ENCODE data around the gene NR4A1. TPM values are rescaled to one million over a fixed set of nuclear protein-coding genes. Genes with fewer than 3 reads are reported as not detected.
A peak's percentile ranks its signal among the peaks of the same experiment; 100 is the strongest.

Gene NR4A1
- total and polyA plus RNA-seq, 9 of the 15 experiments (the other 6 are each of a cell fraction or from before 2014, with no cell fraction given): 0.07 to 4.7 (median 1.9) TPM; not detected in 1

DNA sequence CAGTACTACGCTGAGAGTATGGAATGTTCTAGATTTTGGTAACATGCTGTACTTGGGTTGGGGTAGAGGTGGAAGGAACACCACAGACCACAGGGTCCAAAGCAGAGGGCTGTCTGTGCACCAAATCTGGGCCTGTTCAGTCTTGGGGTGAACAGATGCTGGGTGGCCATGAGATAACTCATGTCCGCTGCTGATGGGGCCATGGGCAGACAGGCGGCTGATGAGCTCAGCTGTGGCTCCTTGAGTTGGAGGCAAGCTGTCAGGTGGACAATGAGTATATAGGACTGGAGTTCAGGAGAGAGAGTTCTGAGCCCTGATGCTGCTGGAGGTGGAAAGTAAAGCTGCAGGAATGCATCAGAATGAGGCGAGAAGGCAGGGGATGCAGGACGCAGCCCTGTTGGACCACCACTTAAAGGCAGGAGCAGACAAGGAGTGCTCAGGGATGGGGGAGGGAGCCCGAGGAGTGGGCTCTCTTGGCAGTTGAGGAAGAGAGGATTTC is 34.5 kb downstream of the NR4A1 start:
- DNase-seq (ENCODE audit: extremely low read depth in 1 of 4, low spot score in 3 of 4) (peak in 1 of 4 experiments; percentile 3), ATAC-seq (no peak), FAIRE-seq (no peak)
- 0 out of 2 replicates have a peak, but pooled peaks cover 6% of the 10 kb centered on the region for H4K20me1 ChIP-seq (replicated peaks; ENCODE audit: control insufficient read depth, insufficient read depth, low read length)
- intact Hi-C loops (cut with micrococcal nuclease) (no loop called here), in situ Hi-C loops (cut with MboI) (no loop called here)
- H3K9me1 ChIP-seq (ENCODE audit: control insufficient read depth, insufficient read depth, low read length): no peaks in the 10 kb centered on the region
- no peaks in the 10 kb centered on the region for H3K79me2 ChIP-seq (ENCODE audit: control insufficient read depth, insufficient read depth, low read length)
- no peaks in the 10 kb centered on the region for H3K9me3 ChIP-seq (replicated peaks; ENCODE audit: control insufficient read depth, insufficient read depth, low read depth, low read length)
- no peak overlapping the region for H3K4me2 ChIP-seq (ENCODE audit: insufficient read depth, low read length)
- H3K36me3 ChIP-seq (ENCODE audit: control insufficient read depth, insufficient read depth, low read length): no peaks in the 10 kb centered on the region
- ChIA-PET POLR2A (interaction anchor here (1.2 to 1.4 kb wide), 2 partner anchors 35 to 60 kb away, joined by 3 to 4 read pairs; no protein-coding TSS in a partner anchor), CTCF (ENCODE audit: low intra/inter-chr PET ratio) (interaction anchor here (8.1 kb wide), 1 partner anchor 60 kb away, joined by 242 read pairs; no protein-coding TSS in a partner anchor)
- no TSS peak for BruUV-seq (replicated peaks)
- WGBS (ENCODE audit: insufficient coverage, low coverage, missing lambda C conversion rate): 0% methylated on average over 6 of the region's 6 CpGs
- H3K4me1 ChIP-seq (replicated peaks in 1 of 2; ENCODE audit: control insufficient read depth in 2 of 2, insufficient read depth in 2 of 2, low read length in 2 of 2): peaks cover 0 to 5% of the 10 kb centered on the region in 2 experiments; a peak in 1 of 5 replicates
- no peak overlapping the region for H3K27ac ChIP-seq (ENCODE audit: extremely low read depth, low read depth, low read length)
- peaks cover 38 to 64% of the 10 kb centered on the region in 2 experiments; a peak in 4 of 5 replicates for H3K27me3 ChIP-seq (ENCODE audit: control insufficient read depth in 2 of 2, insufficient read depth in 2 of 2, low read length in 2 of 2)
- H3K9ac ChIP-seq (ENCODE audit: insufficient read depth in 1 of 2, low read depth in 2 of 2, low read length in 2 of 2): 0 out of 4 replicates have a peak overlapping the region, but pooled peaks of 1 of the 2 experiments have one; percentile 9
- no peak overlapping the region for H3K4me3 ChIP-seq
- no peak overlapping the region for H2AFZ ChIP-seq (ENCODE audit: low read depth, low read length)
- TF ChIP-seq, protein P1, sequence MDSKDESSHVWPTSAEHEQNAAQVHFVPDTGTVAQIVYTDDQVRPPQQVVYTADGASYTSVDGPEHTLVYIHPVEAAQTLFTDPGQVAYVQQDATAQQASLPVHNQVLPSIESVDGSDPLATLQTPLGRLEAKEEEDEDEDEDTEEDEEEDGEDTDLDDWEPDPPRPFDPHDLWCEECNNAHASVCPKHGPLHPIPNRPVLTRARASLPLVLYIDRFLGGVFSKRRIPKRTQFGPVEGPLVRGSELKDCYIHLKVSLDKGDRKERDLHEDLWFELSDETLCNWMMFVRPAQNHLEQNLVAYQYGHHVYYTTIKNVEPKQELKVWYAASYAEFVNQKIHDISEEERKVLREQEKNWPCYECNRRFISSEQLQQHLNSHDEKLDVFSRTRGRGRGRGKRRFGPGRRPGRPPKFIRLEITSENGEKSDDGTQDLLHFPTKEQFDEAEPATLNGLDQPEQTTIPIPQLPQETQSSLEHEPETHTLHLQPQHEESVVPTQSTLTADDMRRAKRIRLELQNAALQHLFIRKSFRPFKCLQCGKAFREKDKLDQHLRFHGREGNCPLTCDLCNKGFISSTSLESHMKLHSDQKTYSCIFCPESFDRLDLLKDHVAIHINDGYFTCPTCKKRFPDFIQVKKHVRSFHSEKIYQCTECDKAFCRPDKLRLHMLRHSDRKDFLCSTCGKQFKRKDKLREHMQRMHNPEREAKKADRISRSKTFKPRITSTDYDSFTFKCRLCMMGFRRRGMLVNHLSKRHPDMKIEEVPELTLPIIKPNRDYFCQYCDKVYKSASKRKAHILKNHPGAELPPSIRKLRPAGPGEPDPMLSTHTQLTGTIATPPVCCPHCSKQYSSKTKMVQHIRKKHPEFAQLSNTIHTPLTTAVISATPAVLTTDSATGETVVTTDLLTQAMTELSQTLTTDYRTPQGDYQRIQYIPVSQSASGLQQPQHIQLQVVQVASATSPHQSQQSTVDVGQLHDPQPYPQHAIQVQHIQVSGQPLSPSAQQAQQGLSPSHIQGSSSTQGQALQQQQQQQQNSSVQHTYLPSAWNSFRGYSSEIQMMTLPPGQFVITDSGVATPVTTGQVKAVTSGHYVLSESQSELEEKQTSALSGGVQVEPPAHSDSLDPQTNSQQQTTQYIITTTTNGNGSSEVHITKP (IDR thresholded peaks at IDR 0.05; ENCODE audit: partially characterized antibody): no peak
- TF ChIP-seq FOXP1 (CRISPR knock-in tag; IDR thresholded peaks at IDR 0.05) (no peak), NRF1 (conservative IDR thresholded peaks at IDR 0.05 in 1 of 2, IDR thresholded peaks at IDR 0.05 in 1 of 2) (no peak), GTF2E2 (tag; IDR thresholded peaks at IDR 0.05) (no peak), BCOR (IDR thresholded peaks at IDR 0.05) (no peak), SRSF1 (IDR thresholded peaks at IDR 0.05; ENCODE audit: low read depth, low read length) (no peak), CCAR2 (IDR thresholded peaks at IDR 0.05; ENCODE audit: low read depth, low read length) (no peak), SMARCA5 (IDR thresholded peaks at IDR 0.05) (no peak), NR1H2 (CRISPR knock-in tag; IDR thresholded peaks at IDR 0.05) (no peak), SLC30A9 (CRISPR knock-in tag; IDR thresholded peaks at IDR 0.05) (no peak), MCM7 (IDR thresholded peaks at IDR 0.05) (no peak)
- TF ChIP-seq, protein P2, sequence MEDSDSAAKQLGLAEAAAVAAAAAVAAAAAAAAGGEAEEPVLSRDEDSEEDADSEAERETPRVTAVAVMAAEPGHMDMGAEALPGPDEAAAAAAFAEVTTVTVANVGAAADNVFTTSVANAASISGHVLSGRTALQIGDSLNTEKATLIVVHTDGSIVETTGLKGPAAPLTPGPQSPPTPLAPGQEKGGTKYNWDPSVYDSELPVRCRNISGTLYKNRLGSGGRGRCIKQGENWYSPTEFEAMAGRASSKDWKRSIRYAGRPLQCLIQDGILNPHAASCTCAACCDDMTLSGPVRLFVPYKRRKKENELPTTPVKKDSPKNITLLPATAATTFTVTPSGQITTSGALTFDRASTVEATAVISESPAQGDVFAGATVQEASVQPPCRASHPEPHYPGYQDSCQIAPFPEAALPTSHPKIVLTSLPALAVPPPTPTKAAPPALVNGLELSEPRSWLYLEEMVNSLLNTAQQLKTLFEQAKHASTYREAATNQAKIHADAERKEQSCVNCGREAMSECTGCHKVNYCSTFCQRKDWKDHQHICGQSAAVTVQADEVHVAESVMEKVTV (CRISPR knock-in tag; IDR thresholded peaks at IDR 0.05): no peak
- TF ChIP-seq, protein P3, sequence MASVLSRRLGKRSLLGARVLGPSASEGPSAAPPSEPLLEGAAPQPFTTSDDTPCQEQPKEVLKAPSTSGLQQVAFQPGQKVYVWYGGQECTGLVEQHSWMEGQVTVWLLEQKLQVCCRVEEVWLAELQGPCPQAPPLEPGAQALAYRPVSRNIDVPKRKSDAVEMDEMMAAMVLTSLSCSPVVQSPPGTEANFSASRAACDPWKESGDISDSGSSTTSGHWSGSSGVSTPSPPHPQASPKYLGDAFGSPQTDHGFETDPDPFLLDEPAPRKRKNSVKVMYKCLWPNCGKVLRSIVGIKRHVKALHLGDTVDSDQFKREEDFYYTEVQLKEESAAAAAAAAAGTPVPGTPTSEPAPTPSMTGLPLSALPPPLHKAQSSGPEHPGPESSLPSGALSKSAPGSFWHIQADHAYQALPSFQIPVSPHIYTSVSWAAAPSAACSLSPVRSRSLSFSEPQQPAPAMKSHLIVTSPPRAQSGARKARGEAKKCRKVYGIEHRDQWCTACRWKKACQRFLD (CRISPR knock-in tag; IDR thresholded peaks at IDR 0.05): no peak
- TF ChIP-seq, protein P4, sequence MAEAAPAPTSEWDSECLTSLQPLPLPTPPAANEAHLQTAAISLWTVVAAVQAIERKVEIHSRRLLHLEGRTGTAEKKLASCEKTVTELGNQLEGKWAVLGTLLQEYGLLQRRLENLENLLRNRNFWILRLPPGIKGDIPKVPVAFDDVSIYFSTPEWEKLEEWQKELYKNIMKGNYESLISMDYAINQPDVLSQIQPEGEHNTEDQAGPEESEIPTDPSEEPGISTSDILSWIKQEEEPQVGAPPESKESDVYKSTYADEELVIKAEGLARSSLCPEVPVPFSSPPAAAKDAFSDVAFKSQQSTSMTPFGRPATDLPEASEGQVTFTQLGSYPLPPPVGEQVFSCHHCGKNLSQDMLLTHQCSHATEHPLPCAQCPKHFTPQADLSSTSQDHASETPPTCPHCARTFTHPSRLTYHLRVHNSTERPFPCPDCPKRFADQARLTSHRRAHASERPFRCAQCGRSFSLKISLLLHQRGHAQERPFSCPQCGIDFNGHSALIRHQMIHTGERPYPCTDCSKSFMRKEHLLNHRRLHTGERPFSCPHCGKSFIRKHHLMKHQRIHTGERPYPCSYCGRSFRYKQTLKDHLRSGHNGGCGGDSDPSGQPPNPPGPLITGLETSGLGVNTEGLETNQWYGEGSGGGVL (CRISPR knock-in tag; IDR thresholded peaks at IDR 0.05): no peak

Measured in K562 (cell line).